ENCODE results near the gene THPO.
"Not testable (repeated sequence)": the region's sequence is repeated elsewhere in the genome, so short reads cannot be mapped to it uniquely, and the experiment has no call there.

Gene THPO

DNA sequence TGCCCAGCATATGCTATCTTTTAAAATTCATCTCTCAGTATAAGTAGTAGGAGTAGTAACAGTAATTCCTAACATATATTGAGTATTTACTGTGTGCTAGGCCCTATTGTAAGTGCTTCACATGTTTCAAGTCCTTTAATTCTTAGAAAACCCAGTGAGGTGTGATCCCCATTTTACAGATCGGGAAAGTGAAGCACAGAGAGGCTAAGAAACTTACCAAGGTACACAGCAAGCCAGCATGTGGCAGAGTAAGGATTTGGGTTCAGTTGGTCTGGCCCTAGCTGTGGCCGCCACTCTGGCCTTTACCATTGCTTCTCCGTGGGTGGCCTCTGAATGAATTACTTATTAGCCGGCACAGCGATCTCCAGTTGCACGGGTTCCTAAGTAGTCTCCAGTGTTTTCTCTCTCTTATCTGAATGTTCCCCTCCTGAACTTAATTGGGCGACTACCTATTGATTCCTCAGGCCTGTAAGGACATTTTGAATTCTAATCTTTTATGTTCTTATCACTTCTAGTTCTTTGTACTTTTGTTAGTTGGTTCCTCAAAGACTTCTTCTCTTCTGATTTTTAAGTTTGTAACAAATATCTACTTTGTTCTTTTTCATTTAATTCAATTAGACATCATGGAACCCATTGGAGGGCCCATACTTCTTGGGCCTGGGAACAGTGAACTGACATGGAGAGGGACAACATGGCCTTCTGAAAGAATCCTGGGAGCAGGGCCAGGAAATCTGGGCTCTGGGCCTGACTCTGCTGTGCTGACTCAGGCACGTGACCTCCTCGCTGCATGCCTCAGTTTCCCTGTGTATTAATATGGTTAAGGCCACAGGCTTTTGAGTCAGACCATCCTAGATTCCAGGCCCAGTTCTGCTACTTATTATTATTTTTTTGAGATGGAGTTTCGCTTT is 28.2 kb downstream of the THPO start:
- DNase-seq (ENCODE audit: low spot score), result no peak

DNA sequence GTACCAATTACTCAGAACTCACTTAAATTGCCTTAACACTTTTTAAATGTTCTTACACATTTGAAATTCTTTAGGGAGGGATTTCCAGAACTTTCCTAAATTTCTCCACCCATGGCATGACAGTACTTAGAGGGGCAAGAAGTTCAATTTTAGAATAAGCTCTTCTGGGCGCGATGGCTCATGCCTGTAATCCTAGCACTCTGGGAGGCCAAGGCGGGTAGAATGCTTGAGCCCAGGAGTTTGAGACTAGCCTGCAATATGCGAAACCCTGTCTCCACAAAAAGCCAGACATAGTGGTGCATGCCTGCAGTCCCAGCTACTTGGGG is 30.0 kb downstream of the THPO start:
- DNase-seq (ENCODE audit: low spot score), result no peak

DNA sequence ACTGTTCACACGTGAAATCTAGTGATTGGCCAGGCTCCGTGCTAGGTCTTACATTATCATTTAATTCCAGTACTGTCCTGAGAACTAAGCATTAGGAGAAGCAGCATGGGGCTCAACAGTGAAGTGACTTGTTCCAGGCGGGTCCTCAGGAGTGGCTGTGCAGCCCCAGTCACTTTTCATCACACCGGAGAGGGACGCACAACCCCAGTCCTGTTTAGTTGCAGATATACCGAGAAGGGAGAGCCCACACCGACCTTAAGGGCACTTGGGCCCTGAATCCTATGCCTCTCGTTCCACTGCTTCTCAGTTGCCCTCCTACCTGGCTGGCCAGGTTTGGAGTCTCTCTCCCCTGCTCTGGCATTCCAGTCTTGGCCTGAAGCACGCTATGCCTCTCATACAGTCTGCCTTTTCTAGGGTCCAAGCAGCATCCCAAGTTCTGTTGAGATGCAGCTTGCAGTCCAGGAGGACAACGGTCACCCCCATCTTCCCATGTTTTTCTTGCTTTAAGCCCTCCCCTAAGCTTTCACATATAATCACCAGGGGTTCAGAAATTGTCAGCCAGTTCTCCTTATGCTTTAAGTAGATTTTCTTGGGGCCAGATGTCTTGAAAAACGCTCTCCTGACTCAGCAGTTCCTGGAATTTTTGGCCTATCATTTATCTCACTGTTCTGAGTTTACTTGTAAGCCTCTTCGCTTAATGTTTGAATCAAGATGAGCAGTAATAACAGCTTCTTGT is 30.5 kb downstream of the THPO start:
- DNase-seq (ENCODE audit: low spot score), result no peak

DNA sequence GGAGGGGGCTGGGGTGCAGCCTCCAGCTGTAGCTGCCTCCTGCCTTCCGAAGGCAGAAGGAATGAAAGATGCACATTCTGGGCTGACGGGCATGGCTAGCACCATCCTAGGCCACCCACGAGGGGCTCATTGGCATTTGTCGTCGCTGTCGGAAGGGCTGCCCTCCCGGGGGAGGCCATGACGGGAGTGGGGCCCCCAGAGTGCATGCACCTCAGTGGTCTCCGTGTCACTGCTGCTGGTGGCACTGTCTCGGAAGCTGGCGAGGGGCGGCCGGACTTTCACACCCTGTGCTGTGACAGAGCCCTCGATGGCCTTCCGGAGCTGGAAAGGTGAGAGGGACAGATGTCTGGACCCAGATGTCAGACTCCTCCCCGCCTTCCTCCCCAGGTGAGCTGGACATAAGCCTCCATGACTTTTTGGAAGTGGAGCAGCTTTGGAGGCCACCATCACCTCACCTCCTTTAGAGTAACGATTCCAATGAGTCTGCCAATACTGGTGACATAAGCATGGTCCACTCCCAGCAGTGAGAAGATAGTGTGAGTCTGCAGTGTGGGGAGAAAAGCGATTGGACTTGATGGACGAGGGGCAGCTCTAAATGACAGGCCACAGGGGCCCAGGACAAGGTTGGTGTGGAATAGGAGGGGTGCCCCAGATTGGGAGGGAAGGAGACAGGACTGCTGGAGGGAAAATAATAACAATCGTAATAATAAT is 31.4 kb downstream of the THPO start:
- DNase-seq (ENCODE audit: low spot score), result no peak

DNA sequence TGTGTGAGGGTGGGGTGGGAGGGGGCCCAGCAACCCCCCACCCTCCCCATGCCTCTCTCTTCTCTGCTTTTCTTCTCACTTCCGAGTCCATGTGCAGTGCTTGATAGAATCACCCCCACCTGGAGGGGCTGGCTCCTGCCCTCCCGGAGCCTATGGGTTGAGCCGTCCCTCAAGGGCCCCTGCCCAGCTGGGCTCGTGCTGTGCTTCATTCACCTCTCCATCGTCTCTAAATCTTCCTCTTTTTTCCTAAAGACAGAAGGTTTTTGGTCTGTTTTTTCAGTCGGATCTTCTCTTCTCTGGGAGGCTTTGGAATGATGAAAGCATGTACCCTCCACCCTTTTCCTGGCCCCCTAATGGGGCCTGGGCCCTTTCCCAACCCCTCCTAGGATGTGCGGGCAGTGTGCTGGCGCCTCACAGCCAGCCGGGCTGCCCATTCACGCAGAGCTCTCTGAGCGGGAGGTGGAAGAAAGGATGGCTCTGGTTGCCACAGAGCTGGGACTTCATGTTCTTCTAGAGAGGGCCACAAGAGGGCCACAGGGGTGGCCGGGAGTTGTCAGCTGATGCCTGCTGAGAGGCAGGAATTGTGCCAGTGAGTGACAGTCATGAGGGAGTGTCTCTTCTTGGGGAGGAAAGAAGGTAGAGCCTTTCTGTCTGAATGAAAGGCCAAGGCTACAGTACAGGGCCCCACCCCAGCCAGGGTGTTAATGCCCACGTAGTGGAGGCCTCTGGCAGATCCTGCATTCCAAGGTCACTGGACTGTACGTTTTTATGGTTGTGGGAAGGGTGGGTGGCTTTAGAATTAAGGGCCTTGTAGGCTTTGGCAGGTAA is 32.5 kb downstream of the THPO start:
- DNase-seq (ENCODE audit: low spot score), result peak; percentile 75

DNA sequence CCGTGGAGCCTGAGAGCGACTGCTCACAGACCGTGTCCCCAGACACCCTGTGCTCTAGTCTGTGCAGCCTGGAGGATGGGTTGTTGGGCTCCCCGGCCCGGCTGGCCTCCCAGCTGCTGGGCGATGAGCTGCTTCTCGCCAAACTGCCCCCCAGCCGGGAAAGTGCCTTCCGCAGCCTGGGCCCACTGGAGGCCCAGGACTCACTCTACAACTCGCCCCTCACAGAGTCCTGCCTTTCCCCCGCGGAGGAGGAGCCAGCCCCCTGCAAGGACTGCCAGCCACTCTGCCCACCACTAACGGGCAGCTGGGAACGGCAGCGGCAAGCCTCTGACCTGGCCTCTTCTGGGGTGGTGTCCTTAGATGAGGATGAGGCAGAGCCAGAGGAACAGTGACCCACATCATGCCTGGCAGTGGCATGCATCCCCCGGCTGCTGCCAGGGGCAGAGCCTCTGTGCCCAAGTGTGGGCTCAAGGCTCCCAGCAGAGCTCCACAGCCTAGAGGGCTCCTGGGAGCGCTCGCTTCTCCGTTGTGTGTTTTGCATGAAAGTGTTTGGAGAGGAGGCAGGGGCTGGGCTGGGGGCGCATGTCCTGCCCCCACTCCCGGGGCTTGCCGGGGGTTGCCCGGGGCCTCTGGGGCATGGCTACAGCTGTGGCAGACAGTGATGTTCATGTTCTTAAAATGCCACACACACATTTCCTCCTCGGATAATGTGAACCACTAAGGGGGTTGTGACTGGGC is 33.3 kb downstream of the THPO start:
- no peak for DNase-seq (ENCODE audit: low spot score)

DNA sequence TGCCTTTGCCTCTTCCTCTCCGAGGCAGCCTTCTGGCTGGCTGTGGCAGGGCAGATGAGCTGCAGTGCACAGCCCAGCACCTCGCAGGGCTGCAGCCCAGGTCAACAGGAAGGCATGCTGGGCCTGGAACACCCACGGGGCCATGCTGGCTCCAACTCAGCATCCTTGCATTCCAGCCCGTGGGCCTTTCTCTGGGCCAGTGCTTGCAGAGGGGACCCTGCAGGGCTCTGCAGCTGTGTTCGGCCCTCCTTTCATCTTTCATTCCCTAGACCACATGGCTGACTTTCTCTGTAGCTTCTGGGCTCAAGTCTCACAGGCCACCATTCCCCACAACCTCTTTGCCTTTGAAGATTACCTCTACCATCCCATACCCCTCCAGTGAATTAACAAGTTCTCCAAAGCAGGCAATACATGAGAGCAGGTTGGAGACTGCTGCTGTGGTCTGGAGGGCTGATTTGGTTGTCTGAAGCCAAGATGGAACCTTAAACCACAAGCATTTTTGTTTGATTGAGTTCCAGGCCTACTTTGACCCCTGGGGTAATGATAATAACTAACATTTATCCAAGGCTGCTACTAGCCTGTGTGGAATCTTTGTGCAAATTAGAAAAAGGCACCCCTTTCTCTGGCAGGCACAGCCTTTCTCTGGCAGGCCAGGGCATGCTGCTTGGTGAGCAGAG is 34.7 kb downstream of the THPO start:
- DNase-seq (ENCODE audit: low spot score), result no peak

- DNase-seq (ENCODE audit: low spot score), result no peak
Measured at GRCh38 chr3:184341925-184342324, 36.1 kb downstream of the THPO start.

DNA sequence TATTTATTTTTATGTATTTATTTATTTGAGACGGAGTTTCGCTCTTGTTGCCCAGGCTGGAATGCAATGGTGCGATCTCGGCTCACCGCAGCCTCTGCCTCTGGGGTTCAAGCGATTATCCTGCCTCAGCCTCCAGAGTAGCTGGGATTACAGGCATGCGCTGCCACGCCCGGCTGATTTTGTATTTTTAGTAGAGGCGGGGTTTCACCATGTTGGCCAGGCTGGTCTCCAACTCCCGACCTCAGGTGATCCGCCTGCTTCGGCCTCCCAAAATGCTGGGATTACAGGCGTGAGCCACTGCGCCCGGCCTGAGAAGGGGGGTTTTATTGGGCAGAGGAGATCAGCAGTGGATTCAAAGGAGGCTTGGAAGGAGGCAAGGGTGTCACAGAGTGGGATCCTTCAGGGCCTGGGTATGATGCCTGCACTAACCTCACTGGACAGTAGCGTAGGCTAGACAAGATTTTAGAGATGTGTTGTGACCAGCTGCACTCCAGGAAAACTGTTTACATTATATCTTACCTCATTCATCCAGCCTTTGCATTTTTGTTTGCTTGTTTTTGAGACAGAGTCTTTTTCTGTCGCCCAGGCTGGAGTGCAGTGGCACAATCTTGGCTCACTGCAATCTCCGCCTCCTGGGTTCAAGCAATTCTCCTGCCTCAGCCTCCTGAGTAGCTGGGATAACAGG is 38.4 kb downstream of the THPO start:
- DNase-seq (ENCODE audit: low spot score), result not testable (repeated sequence)

GRCh38 chr3:184339001-184339400 is 39.0 kb downstream of the THPO start:
- no peak for DNase-seq (ENCODE audit: low spot score)

DNA sequence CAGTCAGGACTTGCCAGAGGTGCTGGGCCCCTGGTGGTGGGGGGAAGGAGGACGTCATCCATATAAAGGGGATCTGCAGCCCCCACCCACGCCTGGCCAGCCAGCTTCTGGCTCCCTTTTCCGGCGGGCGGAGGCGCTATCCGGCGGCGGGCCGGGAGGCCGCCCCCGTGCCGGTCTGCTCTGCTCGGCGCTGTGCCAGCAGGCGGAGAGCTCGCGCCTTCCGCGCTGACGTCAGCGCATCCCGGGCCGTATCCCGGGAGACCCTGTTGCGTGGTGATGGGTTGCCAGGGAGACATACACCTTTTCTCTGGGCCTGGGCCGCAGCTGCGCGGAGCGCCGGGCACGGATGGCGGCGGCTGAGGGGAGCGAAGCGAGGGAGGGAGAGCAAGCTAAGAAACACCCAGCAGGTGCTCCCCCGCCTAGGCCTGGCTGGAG is 39.5 kb downstream of the THPO start:
- peak; percentile 92 for DNase-seq (ENCODE audit: low spot score)

GRCh38 chr3:184337981-184338380 is 40.0 kb downstream of the THPO start:
- no peak for DNase-seq (ENCODE audit: low spot score)

GRCh38 chr3:184337399-184337714 is 40.6 kb downstream of the THPO start, which contains the start of gene FAM131A:
Gene FAM131A (plus strand): TSS chr3:184337600. CDS start chr3:184337631, 31 bp downstream.
- DNase-seq (ENCODE audit: low spot score), result no peak

DNA sequence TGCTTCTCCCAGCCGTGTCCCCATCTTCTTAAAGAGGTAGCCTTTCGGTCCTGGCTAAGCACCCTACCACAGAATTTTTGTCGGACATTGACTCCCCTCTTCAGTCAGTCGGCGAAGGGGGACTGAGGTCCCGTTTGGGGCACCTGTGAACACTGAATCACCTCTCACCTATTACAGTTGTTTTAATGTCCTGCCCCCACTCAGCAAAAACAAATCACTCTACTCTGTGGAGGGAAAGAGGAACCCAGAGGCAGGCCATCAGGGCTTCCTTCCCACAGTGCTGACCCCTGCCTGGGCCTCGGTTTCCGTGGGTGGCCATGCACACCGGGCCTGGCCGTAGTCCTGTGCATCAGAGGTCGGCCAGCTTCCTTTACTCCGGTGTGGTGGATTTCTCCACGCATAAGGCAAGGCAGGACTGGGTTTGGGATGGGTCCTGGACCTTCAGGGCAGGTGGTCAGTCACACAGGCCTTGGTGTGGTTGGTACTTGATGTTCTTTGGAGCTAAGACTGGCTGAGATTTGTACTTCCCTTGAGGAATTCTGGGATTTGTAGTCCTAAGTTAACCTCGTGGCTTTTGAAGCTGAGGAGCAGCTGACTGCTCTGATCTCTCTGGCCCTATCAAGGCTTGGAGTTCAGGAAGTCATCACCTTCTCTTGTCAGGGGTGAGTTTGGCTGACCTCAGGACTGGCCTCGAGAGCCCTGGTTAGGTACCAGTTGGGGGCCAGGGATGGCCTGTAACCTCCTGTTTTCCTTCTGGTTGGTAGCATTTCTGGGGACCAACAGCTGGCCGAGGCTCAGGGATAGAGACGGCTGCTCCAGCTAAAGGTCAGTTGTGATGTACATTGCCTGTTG is 41.2 kb downstream of the THPO start:
- peak; percentile 61 for DNase-seq (ENCODE audit: low spot score)

GRCh38 chr3:184335661-184336546 is 42.1 kb downstream of the THPO start:
- DNase-seq (ENCODE audit: low spot score), result peak; percentile 95

DNA sequence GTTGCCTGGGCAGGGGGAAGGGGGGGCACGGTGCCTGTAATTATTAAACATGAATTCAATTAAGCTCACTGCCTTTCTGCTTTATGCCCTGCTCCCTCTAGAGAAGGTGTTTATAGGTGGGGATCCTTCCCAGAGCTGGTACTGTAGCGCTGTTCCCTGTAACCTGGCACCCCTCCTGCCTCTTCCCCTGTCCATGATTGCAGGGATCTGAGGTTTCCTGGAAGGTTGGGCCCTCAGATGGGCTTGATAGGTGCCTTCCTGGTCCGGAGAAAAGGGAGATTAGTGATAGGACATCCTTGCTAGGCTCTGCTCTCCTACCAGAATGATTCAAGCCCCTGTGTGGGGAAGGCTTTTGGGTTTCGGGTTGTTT is 42.7 kb downstream of the THPO start:
- DNase-seq (ENCODE audit: low spot score), result no peak

GRCh38 chr3:184334470-184335158 is 43.4 kb downstream of the THPO start:
- no peak for DNase-seq (ENCODE audit: low spot score)

Data from ecto neural progenitor cell (in vitro differentiated cells).